ENCODE data around the gene SLC6A3.
"Not testable (repeated sequence)": the region's sequence is repeated elsewhere in the genome, so short reads cannot be mapped to it uniquely, and the experiment has no call there.

Gene SLC6A3

GRCh38 chr5:1370006-1370405, 75.2 kb downstream of the SLC6A3 start:
- DNase-seq (ENCODE audit: low spot score) = no peak

- no peak for DNase-seq (ENCODE audit: low spot score)
Measured at GRCh38 chr5:1368756-1369155, 76.5 kb downstream of the SLC6A3 start.

GRCh38 chr5:1368236-1368635, 77.0 kb downstream of the SLC6A3 start:
- no peak for DNase-seq (ENCODE audit: low spot score)

- no peak for DNase-seq (ENCODE audit: low spot score)
Measured at GRCh38 chr5:1367149-1367548, 78.1 kb downstream of the SLC6A3 start.

- DNase-seq (ENCODE audit: low spot score) = no peak
Measured at GRCh38 chr5:1366514-1366913, 78.7 kb downstream of the SLC6A3 start.

- DNase-seq (ENCODE audit: low spot score) = no peak
Measured at GRCh38 chr5:1364211-1364610, 81.0 kb downstream of the SLC6A3 start.

GRCh38 chr5:1363581-1363980, 81.7 kb downstream of the SLC6A3 start:
- no peak for DNase-seq (ENCODE audit: low spot score)

- DNase-seq (ENCODE audit: low spot score) = no peak
Measured at GRCh38 chr5:1363160-1363559, 82.1 kb downstream of the SLC6A3 start.

- DNase-seq (ENCODE audit: low spot score) = no peak
Measured at GRCh38 chr5:1362242-1363015, 82.8 kb downstream of the SLC6A3 start.

GRCh38 chr5:1360861-1361260, 84.4 kb downstream of the SLC6A3 start:
- DNase-seq (ENCODE audit: low spot score) = no peak

- not testable (repeated sequence) for DNase-seq (ENCODE audit: low spot score)
Measured at GRCh38 chr5:1360367-1360766, 84.9 kb downstream of the SLC6A3 start.

GRCh38 chr5:1359713-1360112, 85.5 kb downstream of the SLC6A3 start:
- DNase-seq (ENCODE audit: low spot score) = no peak

GRCh38 chr5:1359031-1359645, 86.1 kb downstream of the SLC6A3 start:
- no peak for DNase-seq (ENCODE audit: low spot score)

GRCh38 chr5:1358726-1359025, 86.6 kb downstream of the SLC6A3 start:
- DNase-seq (ENCODE audit: low spot score) = no peak

- DNase-seq (ENCODE audit: low spot score) = no peak
Measured at GRCh38 chr5:1357946-1358725, 87.1 kb downstream of the SLC6A3 start.

- no peak for DNase-seq (ENCODE audit: low spot score)
Measured at GRCh38 chr5:1356873-1357787, 88.1 kb downstream of the SLC6A3 start.

- no peak for DNase-seq (ENCODE audit: low spot score)
Measured at GRCh38 chr5:1354576-1354975, 90.7 kb downstream of the SLC6A3 start.

GRCh38 chr5:1352231-1353219, 92.7 kb downstream of the SLC6A3 start:
- DNase-seq (ENCODE audit: low spot score) = no peak

- no peak for DNase-seq (ENCODE audit: low spot score)
Measured at GRCh38 chr5:1351156-1351555, 94.1 kb downstream of the SLC6A3 start.

GRCh38 chr5:1349246-1349645, 96.0 kb downstream of the SLC6A3 start:
- no peak for DNase-seq (ENCODE audit: low spot score)

GRCh38 chr5:1348986-1349245, 96.3 kb downstream of the SLC6A3 start:
- DNase-seq (ENCODE audit: low spot score) = no peak
